ENCODE measurements around the gene RNASE1.

GRCh38 chr14:20791187-20791586 is 11.5 kb downstream of the RNASE1 start:
- TF ChIP-seq EZH2 (IDR thresholded peaks at IDR 0.05) (no peak), CTCF (IDR thresholded peaks at IDR 0.05) (no peak)
